Panc1 (cell line): ENCODE measurements around the gene MRPL21. TPM values are rescaled to one million over a fixed set of nuclear protein-coding genes. Genes with fewer than 3 reads are reported as not detected.

ENCODE experiments used
- ATAC-seq: fragments of 200-7000 bp; cut with Tn5 transposase; 2 replicates; pipeline ENCODE4 v1.9.1; 2020; ENCODE audit warnings: mild to moderate bottlenecking, moderate library complexity
- BruUV-seq: library from RNA; stranded (reverse); fragments of 400-500 nt; replicated peaks from 2 replicates; lab custom pipeline; 2021; lab: Mats Ljungman, UMichigan
- CTCF ChIA-PET: fragments of 300-600 bp; sonication (Branson Sonifier 250); formaldehyde crosslinking; loops from one replicate; lab custom pipeline; 2022; ENCODE audit warnings: antibody characterized with exemption; lab: Charles Lee
- POLR2A ChIA-PET: fragments of 300-600 bp; sonication (Branson Sonifier 250); formaldehyde crosslinking; loops from one replicate; lab custom pipeline; 2022; ENCODE audit warnings: antibody characterized with exemption; lab: Charles Lee
- DNase-seq: peaks from one replicate; pipeline ENCODE4 v3.0.0-alpha.2; 2010; ENCODE audit warnings: low read depth, low spot score
- H3K27ac ChIP-seq: 2 replicates; pipeline ENCODE4 v1.5.1; 2011; ENCODE audit warnings: mild to moderate bottlenecking, low read length, inconsistent platforms
- H3K27me3 ChIP-seq: fragments of 200-500 bp; sonication (Bioruptor generic); 2 replicates; pipeline ENCODE4 v1.6.0; 2014; ENCODE audit warnings: low read length, inconsistent platforms; ENCODE audit not compliant: control insufficient read depth, insufficient read depth
- H3K36me3 ChIP-seq: fragments of 200-500 bp; sonication (Bioruptor generic); 2 replicates; pipeline ENCODE4 v1.5.1; 2014; ENCODE audit warnings: inconsistent platforms, mild to moderate bottlenecking, low read length, moderate library complexity; ENCODE audit not compliant: control insufficient read depth, insufficient read depth
- H3K4me1 ChIP-seq: 2 replicates; pipeline ENCODE4 v1.5.1; 2011; ENCODE audit warnings: inconsistent platforms, mild to moderate bottlenecking, low read length, moderate library complexity; ENCODE audit not compliant: control insufficient read depth, insufficient read depth
- H3K4me3 ChIP-seq, 2 experiments: 2 replicates each; pipeline ENCODE4 v1.5.1; 2011 to 2012; ENCODE audit warnings: low read depth in 2 of 2, low read length in 2 of 2, mild to moderate bottlenecking in 2 of 2, inconsistent platforms in 1 of 2, moderate library complexity in 1 of 2
- H3K9me3 ChIP-seq: fragments of 200-500 bp; sonication (Bioruptor generic); 2 replicates; pipeline ENCODE4 v1.5.1; 2014; ENCODE audit warnings: low read depth, mild to moderate bottlenecking, inconsistent platforms, low read length, moderate library complexity; ENCODE audit not compliant: control insufficient read depth, insufficient read depth
- POLR2AphosphoS5 ChIP-seq: IDR thresholded peaks from 2 replicates; pipeline ENCODE4 v1.6.1; 2012; ENCODE audit warnings: mild to moderate bottlenecking, low read depth, low read length, moderate library complexity
- REST ChIP-seq, 2 experiments: IDR thresholded peaks; 2 replicates each; pipeline ENCODE4 v1.6.1; 2011 to 2012; ENCODE audit warnings: low read depth in 2 of 2, control low read depth in 1 of 2, low read length in 1 of 2, mild to moderate bottlenecking in 1 of 2, moderate library complexity in 1 of 2; ENCODE audit not compliant: insufficient read depth in 1 of 2
- SIN3A ChIP-seq: IDR thresholded peaks from 2 replicates; pipeline ENCODE4 v1.6.1; 2012; ENCODE audit warnings: low read depth, mild to moderate bottlenecking, low read length, moderate library complexity, borderline replicate concordance; ENCODE audit not compliant: insufficient read depth
- TCF7L2 ChIP-seq: IDR thresholded peaks from 2 replicates; pipeline ENCODE4 v1.6.1; 2011; ENCODE audit warnings: mild to moderate bottlenecking, low read depth, low read length, inconsistent platforms
- in situ Hi-C: cut with HindIII; loops from 2 replicates; pipeline ENCODE4 v1.10.0; 2016; ENCODE audit warnings: low sequenced_read_pairs, low pct_unique_long_range_greater_than_20kb
- intact Hi-C: fragments of 100-400 bp; cut with micrococcal nuclease; formaldehyde crosslinking; loops from one replicate; pipeline ENCODE4 v1.10.0; 2022; ENCODE audit not compliant: unreplicated experiment
- total RNA-seq: library from RNA; stranded (reverse); gene quantifications from one replicate; pipeline ENCODE4 v1.2.1, GENCODE V29; 2021; ENCODE audit not compliant: unreplicated experiment
- TF ChIP-seq, protein P1 (sequence below): fragments of 450-650 bp; IDR thresholded peaks from 2 replicates; pipeline ENCODE4 v1.5.1; 2017; ENCODE audit warnings: mild to moderate bottlenecking

MRPL21 gene
- total RNA-seq, 1 experiment from 2014 or later = 94.9 TPM

GRCh38 chr11:68863553-68864265 is 39.9 kb downstream of the MRPL21 start:
- CTCF ChIA-PET = no interaction called here
- H3K27ac ChIP-seq = no peak overlapping the region
- no peak overlapping the region for H3K4me3 ChIP-seq
- intact Hi-C loops = no loop called here
- POLR2A ChIA-PET = no interaction called here
- H3K4me1 ChIP-seq = no peaks in the 10 kb centered on the region
- no peaks in the 10 kb centered on the region for H3K27me3 ChIP-seq
- 0 out of 2 replicates have a peak, but pooled peaks cover 5% of the 10 kb centered on the region for H3K9me3 ChIP-seq
- no peak for TF ChIP-seq SIN3A
- no peak for TF ChIP-seq POLR2AphosphoS5
- no peak for TF ChIP-seq REST (IDR thresholded peaks at IDR 0.05; ENCODE audit: insufficient read depth in 1 of 2, low read depth in 2 of 2, low read length in 1 of 2)
- TF ChIP-seq, protein P1, sequence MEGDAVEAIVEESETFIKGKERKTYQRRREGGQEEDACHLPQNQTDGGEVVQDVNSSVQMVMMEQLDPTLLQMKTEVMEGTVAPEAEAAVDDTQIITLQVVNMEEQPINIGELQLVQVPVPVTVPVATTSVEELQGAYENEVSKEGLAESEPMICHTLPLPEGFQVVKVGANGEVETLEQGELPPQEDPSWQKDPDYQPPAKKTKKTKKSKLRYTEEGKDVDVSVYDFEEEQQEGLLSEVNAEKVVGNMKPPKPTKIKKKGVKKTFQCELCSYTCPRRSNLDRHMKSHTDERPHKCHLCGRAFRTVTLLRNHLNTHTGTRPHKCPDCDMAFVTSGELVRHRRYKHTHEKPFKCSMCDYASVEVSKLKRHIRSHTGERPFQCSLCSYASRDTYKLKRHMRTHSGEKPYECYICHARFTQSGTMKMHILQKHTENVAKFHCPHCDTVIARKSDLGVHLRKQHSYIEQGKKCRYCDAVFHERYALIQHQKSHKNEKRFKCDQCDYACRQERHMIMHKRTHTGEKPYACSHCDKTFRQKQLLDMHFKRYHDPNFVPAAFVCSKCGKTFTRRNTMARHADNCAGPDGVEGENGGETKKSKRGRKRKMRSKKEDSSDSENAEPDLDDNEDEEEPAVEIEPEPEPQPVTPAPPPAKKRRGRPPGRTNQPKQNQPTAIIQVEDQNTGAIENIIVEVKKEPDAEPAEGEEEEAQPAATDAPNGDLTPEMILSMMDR = no peak
- TF ChIP-seq TCF7L2 = no peak
- in situ Hi-C loops = no loop called here
- no TSS peak for BruUV-seq
- ATAC-seq (no peak), DNase-seq (no peak)
- H3K36me3 ChIP-seq = no peaks in the 10 kb centered on the region

DNA sequence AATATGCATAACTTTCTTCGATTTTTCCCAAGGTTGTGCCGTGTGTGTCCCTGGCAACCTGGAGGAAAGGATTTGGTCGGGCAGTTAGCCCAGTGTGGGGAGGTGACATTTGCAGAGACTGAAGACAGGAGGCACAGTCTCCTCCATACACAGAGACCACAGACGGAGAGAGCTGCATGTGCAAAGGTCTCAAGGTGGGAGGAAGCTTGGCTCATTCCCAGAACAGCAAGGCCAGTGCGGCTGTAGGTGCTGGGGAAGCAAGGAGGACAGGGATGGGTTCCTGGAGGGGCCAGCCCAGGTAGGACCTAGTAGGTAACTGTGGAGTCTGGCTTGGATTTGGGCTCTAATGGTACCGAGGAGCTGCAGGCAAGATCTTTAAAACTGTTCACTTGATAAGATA is 41.2 kb downstream of the MRPL21 start:
- H3K4me3 ChIP-seq = no peak overlapping the region
- TF ChIP-seq TCF7L2 (no peak), SIN3A (no peak), REST (IDR thresholded peaks at IDR 0.05; ENCODE audit: insufficient read depth in 1 of 2, low read depth in 2 of 2, low read length in 1 of 2) (no peak), POLR2AphosphoS5 (no peak)
- TF ChIP-seq, protein P1 = no peak
- CTCF ChIA-PET = no interaction called here
- DNase-seq (no peak), ATAC-seq (no peak)
- H3K27me3 ChIP-seq = no peaks in the 10 kb centered on the region
- H3K9me3 ChIP-seq = 0 out of 2 replicates have a peak, but pooled peaks cover 5% of the 10 kb centered on the region
- no TSS peak for BruUV-seq
- intact Hi-C loops (no loop called here), in situ Hi-C loops (no loop called here)
- no peak overlapping the region for H3K27ac ChIP-seq
- POLR2A ChIA-PET = no interaction called here
- no peaks in the 10 kb centered on the region for H3K36me3 ChIP-seq
- H3K4me1 ChIP-seq = peaks cover 3% of the 10 kb centered on the region; the same call in 1 of the 2 replicates
